GM23338 (cell line): ENCODE results near the gene RIOX2.

Experiments
- EZH2 ChIP-seq: fragments of 200-600 bp; sonication (generic); IDR thresholded peaks from one replicate; pipeline ENCODE4 v1.8.0; 2017; ENCODE audit warnings: antibody characterized with exemption, mild to moderate bottlenecking, low read depth; ENCODE audit not compliant: unreplicated experiment
- EZH2phosphoT487 ChIP-seq: fragments of 200-600 bp; sonication (generic); IDR thresholded peaks from one replicate; pipeline ENCODE4 v1.8.1; 2018; ENCODE audit warnings: antibody characterized with exemption; ENCODE audit not compliant: unreplicated experiment
- JUNB ChIP-seq: IDR thresholded peaks from one replicate; pipeline ENCODE4 v1.6.1; 2016; ENCODE audit warnings: antibody characterized with exemption; ENCODE audit not compliant: unreplicated experiment
- POLR2AphosphoS5 ChIP-seq: IDR thresholded peaks from 2 replicates; pipeline ENCODE4 v1.6.1; 2016; ENCODE audit warnings: antibody characterized with exemption, low read depth
- STAT1 ChIP-seq: IDR thresholded peaks from one replicate; pipeline ENCODE4 v1.6.1; 2016; ENCODE audit warnings: antibody characterized with exemption; ENCODE audit not compliant: unreplicated experiment
- TF ChIP-seq, protein P1 (sequence below), 2 experiments: fragments of 200-600 bp in 1 of 2; sonication (generic) in 1 of 2; conservative IDR thresholded peaks; 2 replicates each; pipeline versions ENCODE4 v1.5.1 to v1.6.1; 2016 to 2017; ENCODE audit warnings: antibody characterized with exemption in 2 of 2, low read depth in 2 of 2, mild to moderate bottlenecking in 2 of 2, moderate library complexity in 1 of 2
- TF ChIP-seq, protein P2 (sequence below): IDR thresholded peaks from 2 replicates; pipeline ENCODE4 v1.6.1; 2016; ENCODE audit warnings: antibody characterized with exemption

DNA sequence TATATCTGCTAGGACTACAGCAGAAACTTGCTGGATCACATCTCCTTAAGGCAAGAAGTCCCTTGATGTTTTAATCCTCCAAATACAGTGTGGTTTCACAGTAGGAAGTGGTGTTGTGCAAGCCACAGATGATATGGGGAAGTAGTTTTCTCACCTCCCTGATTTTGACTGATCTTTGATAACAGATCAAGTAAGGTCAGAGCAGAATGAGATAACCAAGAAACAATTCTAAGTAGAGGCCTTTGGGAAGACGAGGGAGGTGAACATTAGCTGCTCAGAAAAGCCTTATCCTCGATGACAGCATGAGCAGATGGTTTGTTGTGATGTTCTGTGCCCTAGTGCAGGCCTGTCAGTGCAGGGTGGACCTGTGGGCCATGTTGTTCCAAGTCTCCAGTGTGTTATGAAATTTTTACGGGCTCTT, 61.3 kb downstream of the RIOX2 start:
- TF ChIP-seq, protein P1, sequence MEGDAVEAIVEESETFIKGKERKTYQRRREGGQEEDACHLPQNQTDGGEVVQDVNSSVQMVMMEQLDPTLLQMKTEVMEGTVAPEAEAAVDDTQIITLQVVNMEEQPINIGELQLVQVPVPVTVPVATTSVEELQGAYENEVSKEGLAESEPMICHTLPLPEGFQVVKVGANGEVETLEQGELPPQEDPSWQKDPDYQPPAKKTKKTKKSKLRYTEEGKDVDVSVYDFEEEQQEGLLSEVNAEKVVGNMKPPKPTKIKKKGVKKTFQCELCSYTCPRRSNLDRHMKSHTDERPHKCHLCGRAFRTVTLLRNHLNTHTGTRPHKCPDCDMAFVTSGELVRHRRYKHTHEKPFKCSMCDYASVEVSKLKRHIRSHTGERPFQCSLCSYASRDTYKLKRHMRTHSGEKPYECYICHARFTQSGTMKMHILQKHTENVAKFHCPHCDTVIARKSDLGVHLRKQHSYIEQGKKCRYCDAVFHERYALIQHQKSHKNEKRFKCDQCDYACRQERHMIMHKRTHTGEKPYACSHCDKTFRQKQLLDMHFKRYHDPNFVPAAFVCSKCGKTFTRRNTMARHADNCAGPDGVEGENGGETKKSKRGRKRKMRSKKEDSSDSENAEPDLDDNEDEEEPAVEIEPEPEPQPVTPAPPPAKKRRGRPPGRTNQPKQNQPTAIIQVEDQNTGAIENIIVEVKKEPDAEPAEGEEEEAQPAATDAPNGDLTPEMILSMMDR (conservative IDR thresholded peaks at IDR 0.05; ENCODE audit: low read depth in 2 of 2), result no peak
- no peak for TF ChIP-seq EZH2
- no peak for TF ChIP-seq POLR2AphosphoS5
- TF ChIP-seq EZH2phosphoT487, result no peak
- no peak for TF ChIP-seq STAT1
- TF ChIP-seq JUNB, result no peak
- TF ChIP-seq, protein P2, sequence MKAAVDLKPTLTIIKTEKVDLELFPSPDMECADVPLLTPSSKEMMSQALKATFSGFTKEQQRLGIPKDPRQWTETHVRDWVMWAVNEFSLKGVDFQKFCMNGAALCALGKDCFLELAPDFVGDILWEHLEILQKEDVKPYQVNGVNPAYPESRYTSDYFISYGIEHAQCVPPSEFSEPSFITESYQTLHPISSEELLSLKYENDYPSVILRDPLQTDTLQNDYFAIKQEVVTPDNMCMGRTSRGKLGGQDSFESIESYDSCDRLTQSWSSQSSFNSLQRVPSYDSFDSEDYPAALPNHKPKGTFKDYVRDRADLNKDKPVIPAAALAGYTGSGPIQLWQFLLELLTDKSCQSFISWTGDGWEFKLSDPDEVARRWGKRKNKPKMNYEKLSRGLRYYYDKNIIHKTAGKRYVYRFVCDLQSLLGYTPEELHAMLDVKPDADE, result no peak
